ENCODE results near the gene KCNQ2. TPM values are rescaled to one million over a fixed set of nuclear protein-coding genes. Genes with fewer than 3 reads are reported as not detected.

KCNQ2 gene
- total and polyA plus RNA-seq, 8 donors, result 0.54 to 12.5 (median 1.5) TPM

DNA sequence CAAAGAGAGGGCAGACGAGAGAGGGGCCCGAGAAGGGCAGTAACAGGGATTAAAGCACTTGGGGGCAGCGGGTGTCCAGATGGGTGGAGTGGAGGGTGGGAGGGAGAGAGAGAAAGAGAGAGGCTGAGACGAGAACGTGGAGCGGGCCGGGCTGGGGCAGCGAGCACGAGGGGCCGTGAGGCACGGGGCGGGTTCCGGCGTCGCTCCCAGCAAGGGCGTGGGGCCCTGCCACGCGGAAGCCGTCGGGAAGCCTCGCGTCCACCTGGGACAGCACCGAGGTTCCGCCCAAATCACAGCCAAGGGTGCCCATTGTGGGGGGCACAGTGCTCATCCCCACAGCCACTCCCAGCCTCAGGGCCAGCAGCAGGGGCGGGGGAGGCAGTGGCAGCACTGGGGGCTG is 49.8 kb downstream of the KCNQ2 start:
- Histone ChIP-seq H3K27ac (no peak overlapping the region), H3K4me1 (no peaks in the 10 kb centered on the region), H3K9me3 (no peaks in the 10 kb centered on the region), H3K27me3 (no peaks in the 10 kb centered on the region), H3K36me3 (no peaks in the 10 kb centered on the region), H3K4me3 (no peak overlapping the region)
- FAIRE-seq (no peak), ATAC-seq (no peak), DNase-seq (no peak)
- TF ChIP-seq, protein P1, sequence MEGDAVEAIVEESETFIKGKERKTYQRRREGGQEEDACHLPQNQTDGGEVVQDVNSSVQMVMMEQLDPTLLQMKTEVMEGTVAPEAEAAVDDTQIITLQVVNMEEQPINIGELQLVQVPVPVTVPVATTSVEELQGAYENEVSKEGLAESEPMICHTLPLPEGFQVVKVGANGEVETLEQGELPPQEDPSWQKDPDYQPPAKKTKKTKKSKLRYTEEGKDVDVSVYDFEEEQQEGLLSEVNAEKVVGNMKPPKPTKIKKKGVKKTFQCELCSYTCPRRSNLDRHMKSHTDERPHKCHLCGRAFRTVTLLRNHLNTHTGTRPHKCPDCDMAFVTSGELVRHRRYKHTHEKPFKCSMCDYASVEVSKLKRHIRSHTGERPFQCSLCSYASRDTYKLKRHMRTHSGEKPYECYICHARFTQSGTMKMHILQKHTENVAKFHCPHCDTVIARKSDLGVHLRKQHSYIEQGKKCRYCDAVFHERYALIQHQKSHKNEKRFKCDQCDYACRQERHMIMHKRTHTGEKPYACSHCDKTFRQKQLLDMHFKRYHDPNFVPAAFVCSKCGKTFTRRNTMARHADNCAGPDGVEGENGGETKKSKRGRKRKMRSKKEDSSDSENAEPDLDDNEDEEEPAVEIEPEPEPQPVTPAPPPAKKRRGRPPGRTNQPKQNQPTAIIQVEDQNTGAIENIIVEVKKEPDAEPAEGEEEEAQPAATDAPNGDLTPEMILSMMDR (IDR thresholded peaks at IDR 0.05), result no peak
- intact Hi-C loops (cut with DNase I), result no loop called here
- WGBS, 2 donors, result 61 to 74% methylated on average over 12 to 25 of the region's 25 CpGs

DNA sequence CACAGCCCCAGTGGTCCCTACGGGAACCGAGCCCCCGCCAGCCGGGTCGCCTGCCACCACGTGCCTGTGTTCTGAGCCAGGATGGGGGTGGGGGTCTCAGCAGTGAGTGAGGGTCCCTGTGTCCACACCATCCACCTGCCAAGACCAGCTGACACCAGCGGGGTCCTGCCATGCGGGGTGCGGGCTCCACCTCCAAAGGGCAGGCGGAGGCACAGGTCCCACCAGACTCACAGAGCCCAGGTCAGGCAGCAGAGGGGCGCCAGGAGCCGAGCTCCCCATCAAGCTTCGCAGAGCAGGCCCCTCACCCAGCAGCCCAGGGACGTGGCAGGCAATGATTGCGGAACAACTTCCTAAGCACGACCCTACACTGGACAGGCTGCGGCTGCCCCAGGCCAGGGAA is 50.5 kb downstream of the KCNQ2 start:
- ATAC-seq, result no peak
- Histone ChIP-seq H3K9me3 (no peaks in the 10 kb centered on the region), H3K4me1 (no peaks in the 10 kb centered on the region), H3K27ac (no peak overlapping the region), H3K27me3 (no peaks in the 10 kb centered on the region), H3K4me3 (no peak overlapping the region), H3K36me3 (no peaks in the 10 kb centered on the region)
- intact Hi-C loops (cut with DNase I), result no loop called here
- WGBS, 2 donors, result 62 to 71% methylated on average over 17 of the region's 17 CpGs
- DNase-seq, result no peak
- TF ChIP-seq, protein P1 (IDR thresholded peaks at IDR 0.05), result no peak
- no peak for FAIRE-seq

DNA sequence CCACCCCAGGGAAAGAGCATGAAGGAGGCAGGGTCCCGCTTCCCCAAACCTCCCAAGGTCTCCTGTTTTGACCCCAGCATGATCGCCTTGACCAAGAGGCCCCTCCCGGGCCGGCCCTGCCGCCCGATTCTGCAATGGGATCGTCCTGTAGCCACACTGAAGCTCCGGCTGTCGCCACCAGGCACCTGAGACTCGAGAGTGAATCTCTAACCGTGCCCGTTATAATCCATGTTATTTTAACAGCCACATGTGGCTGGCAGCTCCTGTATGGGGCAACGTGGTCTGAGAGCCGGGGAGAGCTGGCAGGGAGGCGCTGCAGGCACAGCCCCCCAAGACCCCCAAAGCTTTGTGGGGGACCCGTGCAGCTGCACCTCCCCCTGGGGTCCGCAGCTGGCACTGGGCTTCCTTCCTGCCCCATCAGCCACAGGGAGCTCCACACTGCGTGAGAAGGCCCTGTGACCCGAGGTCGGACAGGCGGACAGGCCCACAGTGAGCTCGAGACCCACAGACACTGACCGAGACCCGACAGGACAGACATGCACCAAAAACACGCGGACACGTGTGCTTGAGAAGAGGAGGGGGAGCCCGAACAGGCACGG is 51.3 kb downstream of the KCNQ2 start:
- no peak for ATAC-seq
- FAIRE-seq, result no peak
- intact Hi-C loops (cut with DNase I), result no loop called here
- WGBS, 2 donors, result 54 to 67% methylated on average over 27 to 29 of the region's 29 CpGs
- Histone ChIP-seq H3K36me3 (no peaks in the 10 kb centered on the region), H3K4me3 (no peak overlapping the region), H3K27ac (no peak overlapping the region), H3K9me3 (no peaks in the 10 kb centered on the region), H3K4me1 (no peaks in the 10 kb centered on the region), H3K27me3 (no peaks in the 10 kb centered on the region)
- no peak for DNase-seq
- TF ChIP-seq, protein P1 (IDR thresholded peaks at IDR 0.05), result no peak

DNA sequence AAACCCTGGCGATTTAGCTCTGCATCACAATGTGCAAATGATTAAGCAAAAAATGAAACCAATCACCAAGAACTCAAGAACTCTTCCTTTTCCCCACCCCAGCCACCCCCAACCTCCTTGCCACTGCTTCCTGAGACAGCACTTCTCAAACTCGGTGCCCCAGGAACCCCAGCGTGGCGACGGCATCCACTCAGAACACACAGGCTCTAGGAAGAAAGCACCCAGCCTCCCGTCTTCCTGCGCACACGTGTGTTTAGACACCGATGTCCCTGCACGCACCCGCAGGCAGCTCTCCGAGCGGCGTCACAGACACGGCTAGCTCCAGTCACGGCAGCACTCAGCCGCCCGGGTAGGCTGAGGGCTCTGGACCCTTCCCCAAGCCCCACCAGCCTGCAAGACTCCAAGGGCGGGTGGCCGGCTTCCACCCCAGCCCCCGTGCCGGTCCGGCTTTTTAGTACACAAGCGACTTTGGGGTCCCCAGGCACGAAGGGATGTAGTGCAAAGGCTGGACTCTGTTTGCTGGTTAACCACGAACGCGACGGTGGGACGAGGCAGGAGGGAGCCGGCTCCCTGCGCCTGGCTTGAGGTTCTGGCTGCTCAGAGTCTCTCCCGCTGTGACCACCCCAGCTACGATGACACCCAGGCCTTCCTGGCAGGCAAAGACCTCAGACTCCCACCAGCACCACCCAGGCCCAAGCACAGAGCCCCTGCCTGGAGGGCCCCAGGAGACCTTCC is 51.9 kb downstream of the KCNQ2 start:
- no peaks in the 10 kb centered on the region for H3K27me3 ChIP-seq
- H3K4me3 ChIP-seq, result no peak overlapping the region
- WGBS, 2 donors, result 58 to 73% methylated on average over 34 of the region's 34 CpGs
- FAIRE-seq (no peak), ATAC-seq (no peak), DNase-seq (no peak)
- intact Hi-C loops (cut with DNase I), result no loop called here
- H3K9me3 ChIP-seq, result no peaks in the 10 kb centered on the region
- H3K4me1 ChIP-seq, result no peaks in the 10 kb centered on the region
- H3K27ac ChIP-seq, result no peak overlapping the region
- H3K36me3 ChIP-seq, result no peaks in the 10 kb centered on the region
- TF ChIP-seq, protein P1 (IDR thresholded peaks at IDR 0.05), result no peak

DNA sequence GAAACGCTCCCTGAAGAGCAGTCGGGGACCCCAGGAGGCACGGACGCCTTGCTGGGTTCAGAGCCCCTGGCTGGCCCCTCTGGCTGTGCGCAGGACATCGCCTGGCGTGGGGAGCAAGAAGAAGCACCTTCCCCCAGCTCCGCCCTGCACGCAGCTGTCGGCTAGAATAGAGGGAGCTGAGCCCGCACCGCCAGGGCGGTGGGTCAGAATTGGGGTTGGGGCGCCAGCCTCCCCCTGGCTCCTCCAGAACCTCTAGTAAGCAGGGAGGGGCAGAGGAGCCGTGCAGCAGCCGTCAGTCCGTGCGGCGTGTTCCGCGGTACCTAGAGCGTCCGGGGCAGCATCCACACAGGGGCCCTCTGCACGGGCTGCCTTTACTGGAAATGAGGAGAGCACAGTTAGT is 53.2 kb downstream of the KCNQ2 start:
- intact Hi-C loops (cut with DNase I), result no loop called here
- H3K27me3 ChIP-seq, result no peaks in the 10 kb centered on the region
- DNase-seq, result no peak
- TF ChIP-seq, protein P1 (IDR thresholded peaks at IDR 0.05), result no peak
- WGBS, 2 donors, result 62 to 75% methylated on average over 24 of the region's 24 CpGs
- no peak for FAIRE-seq
- no peaks in the 10 kb centered on the region for H3K4me1 ChIP-seq
- no peaks in the 10 kb centered on the region for H3K9me3 ChIP-seq
- no peak for ATAC-seq
- no peak overlapping the region for H3K27ac ChIP-seq
- no peaks in the 10 kb centered on the region for H3K36me3 ChIP-seq
- no peak overlapping the region for H3K4me3 ChIP-seq
